ENCODE data around the gene LRMDA. TPM values are rescaled to one million over a fixed set of nuclear protein-coding genes. Genes with fewer than 3 reads are reported as not detected.

Gene LRMDA
- total and polyA plus RNA-seq, 2 donors (not counting 1 experiment from before 2014, with no cell fraction given), result 0.12 TPM; not detected in 1

DNA sequence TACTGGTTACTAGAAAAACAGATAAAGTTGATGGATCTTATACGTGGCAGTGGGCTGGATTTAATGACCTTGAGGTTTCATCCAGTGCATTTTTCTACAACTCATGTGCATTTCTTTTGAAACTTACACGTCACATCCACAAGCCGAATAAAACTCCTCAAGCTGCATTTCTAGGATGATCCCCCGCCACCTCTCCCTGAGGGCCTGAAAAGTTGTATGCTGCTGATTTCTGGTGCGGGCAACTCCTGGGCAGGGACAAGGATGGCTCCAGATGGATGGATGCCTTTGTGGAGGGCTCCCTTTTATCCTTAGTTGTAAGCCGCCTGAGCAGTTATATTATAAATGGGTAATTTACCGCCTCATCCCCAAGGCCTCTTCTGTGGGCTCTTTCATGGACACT is 1091.1 kb downstream of the LRMDA start:
- no peaks in the 10 kb centered on the region for H3K79me2 ChIP-seq (ENCODE audit: control insufficient read depth, insufficient read depth, low read length)
- ChIA-PET POLR2A (no interaction called here), CTCF (no interaction called here)
- intact Hi-C loops (cut with micrococcal nuclease), result no loop called here
- H3K4me1 ChIP-seq (ENCODE audit: control insufficient read depth in 2 of 2, insufficient read depth in 2 of 2, low read length in 2 of 2), result no peaks in the 10 kb centered on the region
- H3K27ac ChIP-seq (ENCODE audit: low read length in 2 of 2), result no peak overlapping the region
- no peak overlapping the region for H3K9ac ChIP-seq (ENCODE audit: low read length)
- Mint-ChIP-seq H3K4me1 (no peaks in the 10 kb centered on the region), H3K4me3 (no peak overlapping the region), H3K9me3 (ENCODE audit: insufficient read depth) (no peaks in the 10 kb centered on the region), H3K27ac (no peak overlapping the region), H3K27me3 (no peaks in the 10 kb centered on the region)
- TF ChIP-seq EZH2 (IDR thresholded peaks at IDR 0.05; ENCODE audit: borderline replicate concordance, insufficient read depth, low read depth, low read length, poor library complexity, severe bottlenecking), result no peak
- TF ChIP-seq, protein P1, sequence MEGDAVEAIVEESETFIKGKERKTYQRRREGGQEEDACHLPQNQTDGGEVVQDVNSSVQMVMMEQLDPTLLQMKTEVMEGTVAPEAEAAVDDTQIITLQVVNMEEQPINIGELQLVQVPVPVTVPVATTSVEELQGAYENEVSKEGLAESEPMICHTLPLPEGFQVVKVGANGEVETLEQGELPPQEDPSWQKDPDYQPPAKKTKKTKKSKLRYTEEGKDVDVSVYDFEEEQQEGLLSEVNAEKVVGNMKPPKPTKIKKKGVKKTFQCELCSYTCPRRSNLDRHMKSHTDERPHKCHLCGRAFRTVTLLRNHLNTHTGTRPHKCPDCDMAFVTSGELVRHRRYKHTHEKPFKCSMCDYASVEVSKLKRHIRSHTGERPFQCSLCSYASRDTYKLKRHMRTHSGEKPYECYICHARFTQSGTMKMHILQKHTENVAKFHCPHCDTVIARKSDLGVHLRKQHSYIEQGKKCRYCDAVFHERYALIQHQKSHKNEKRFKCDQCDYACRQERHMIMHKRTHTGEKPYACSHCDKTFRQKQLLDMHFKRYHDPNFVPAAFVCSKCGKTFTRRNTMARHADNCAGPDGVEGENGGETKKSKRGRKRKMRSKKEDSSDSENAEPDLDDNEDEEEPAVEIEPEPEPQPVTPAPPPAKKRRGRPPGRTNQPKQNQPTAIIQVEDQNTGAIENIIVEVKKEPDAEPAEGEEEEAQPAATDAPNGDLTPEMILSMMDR (IDR thresholded peaks at IDR 0.05), result no peak
- no peak overlapping the region for H3K4me2 ChIP-seq (replicated peaks; ENCODE audit: low read depth, low read length, poor library complexity, severe bottlenecking)
- no peaks in the 10 kb centered on the region for H3K27me3 ChIP-seq (replicated peaks in 1 of 4; ENCODE audit: control extremely low read depth in 1 of 4, control insufficient read depth in 3 of 4, insufficient read depth in 4 of 4, low read length in 3 of 4)
- DNase-seq (no peak), ATAC-seq (ENCODE audit: low read depth) (no peak)
- no peak overlapping the region for H2AFZ ChIP-seq (ENCODE audit: insufficient read depth, low read depth, low read length, poor library complexity, severe bottlenecking)
- H3K36me3 ChIP-seq (replicated peaks in 1 of 2; ENCODE audit: control extremely low read depth in 1 of 2, control insufficient read depth in 1 of 2, extremely low read depth in 1 of 2, insufficient read depth in 2 of 2, low read length in 1 of 2), result no peaks in the 10 kb centered on the region
- no peak overlapping the region for H3K4me3 ChIP-seq (ENCODE audit: control extremely low read depth in 1 of 5, extremely low read depth in 1 of 5, insufficient read depth in 1 of 5, low read depth in 2 of 5, low read length in 4 of 5)
- no peaks in the 10 kb centered on the region for H4K20me1 ChIP-seq (ENCODE audit: control insufficient read depth, insufficient read depth, low read length, poor library complexity, severe bottlenecking)
- WGBS (ENCODE audit: insufficient coverage), result 100% methylated on average over 1 of the region's 7 CpGs
- H3K9me3 ChIP-seq (ENCODE audit: control extremely low read depth in 1 of 3, control insufficient read depth in 2 of 3, insufficient read depth in 1 of 3, low read length in 2 of 3), result no peaks in the 10 kb centered on the region

DNA sequence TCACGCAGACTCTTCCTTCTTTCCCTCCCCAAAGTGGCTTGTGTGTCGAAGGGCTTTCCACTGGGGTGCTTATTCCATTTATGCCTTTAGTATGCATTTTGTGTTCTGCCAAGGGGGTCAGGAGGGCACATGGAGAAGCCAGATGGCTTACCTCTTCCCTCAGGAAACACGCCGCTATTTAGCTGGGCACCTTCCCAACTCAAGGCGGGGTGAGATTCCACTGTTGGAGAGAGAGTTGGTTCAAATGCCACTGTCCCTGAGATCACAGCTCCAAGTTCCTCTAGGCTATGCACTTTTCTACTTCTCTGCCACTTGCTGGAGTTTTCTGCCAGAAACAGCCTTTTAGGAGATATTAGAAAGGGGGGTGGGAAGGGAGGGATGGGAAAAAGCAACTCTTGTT is 1091.8 kb downstream of the LRMDA start:
- intact Hi-C loops (cut with micrococcal nuclease), result no loop called here
- Mint-ChIP-seq H3K4me1 (no peaks in the 10 kb centered on the region), H3K27me3 (no peaks in the 10 kb centered on the region), H3K4me3 (no peak overlapping the region), H3K27ac (no peak overlapping the region), H3K9me3 (ENCODE audit: insufficient read depth) (no peaks in the 10 kb centered on the region)
- 94% methylated on average over 3 of the region's 5 CpGs for WGBS (ENCODE audit: insufficient coverage)
- H3K9me3 ChIP-seq (ENCODE audit: control extremely low read depth in 1 of 3, control insufficient read depth in 2 of 3, insufficient read depth in 1 of 3, low read length in 2 of 3), result no peaks in the 10 kb centered on the region
- H3K79me2 ChIP-seq (ENCODE audit: control insufficient read depth, insufficient read depth, low read length), result no peaks in the 10 kb centered on the region
- ATAC-seq (ENCODE audit: low read depth), result no peak
- no peak for DNase-seq
- no peaks in the 10 kb centered on the region for H3K36me3 ChIP-seq (replicated peaks in 1 of 2; ENCODE audit: control extremely low read depth in 1 of 2, control insufficient read depth in 1 of 2, extremely low read depth in 1 of 2, insufficient read depth in 2 of 2, low read length in 1 of 2)
- no peak overlapping the region for H3K4me2 ChIP-seq (replicated peaks; ENCODE audit: low read depth, low read length, poor library complexity, severe bottlenecking)
- H3K27ac ChIP-seq (ENCODE audit: low read length in 2 of 2), result no peak overlapping the region
- H3K4me3 ChIP-seq (ENCODE audit: control extremely low read depth in 1 of 5, extremely low read depth in 1 of 5, insufficient read depth in 1 of 5, low read depth in 2 of 5, low read length in 4 of 5), result no peak overlapping the region
- no peak overlapping the region for H2AFZ ChIP-seq (ENCODE audit: insufficient read depth, low read depth, low read length, poor library complexity, severe bottlenecking)
- ChIA-PET CTCF (no interaction called here), POLR2A (no interaction called here)
- H4K20me1 ChIP-seq (ENCODE audit: control insufficient read depth, insufficient read depth, low read length, poor library complexity, severe bottlenecking), result no peaks in the 10 kb centered on the region
- H3K27me3 ChIP-seq (replicated peaks in 1 of 4; ENCODE audit: control extremely low read depth in 1 of 4, control insufficient read depth in 3 of 4, insufficient read depth in 4 of 4, low read length in 3 of 4), result no peaks in the 10 kb centered on the region
- no peaks in the 10 kb centered on the region for H3K4me1 ChIP-seq (ENCODE audit: control insufficient read depth in 2 of 2, insufficient read depth in 2 of 2, low read length in 2 of 2)
- TF ChIP-seq EZH2 (IDR thresholded peaks at IDR 0.05; ENCODE audit: borderline replicate concordance, insufficient read depth, low read depth, low read length, poor library complexity, severe bottlenecking), result no peak
- TF ChIP-seq, protein P1 (IDR thresholded peaks at IDR 0.05), result no peak
- H3K9ac ChIP-seq (ENCODE audit: low read length), result no peak overlapping the region
